ENCODE results near the gene CLRN1. TPM values are rescaled to one million over a fixed set of nuclear protein-coding genes. Genes with fewer than 3 reads are reported as not detected.

The CLRN1 gene
- total and polyA plus RNA-seq, 9 of the 15 experiments (the other 6 are each of a cell fraction or from before 2014, with no cell fraction given), result not detected

GRCh38 chr3:150876611-150877265, 95.8 kb downstream of the CLRN1 start:
- ATAC-seq (no peak), DNase-seq (ENCODE audit: extremely low read depth in 1 of 4, low spot score in 3 of 4) (no peak), FAIRE-seq (no peak)
- Histone ChIP-seq H3K27me3 (ENCODE audit: control insufficient read depth in 2 of 2, insufficient read depth in 2 of 2, low read length in 2 of 2) (peaks cover 4 to 12% of the 10 kb centered on the region in 2 experiments; a peak in 3 of 5 replicates), H3K4me3 (no peak overlapping the region), H3K79me2 (ENCODE audit: control insufficient read depth, insufficient read depth, low read length) (no peaks in the 10 kb centered on the region), H3K9me3 (replicated peaks; ENCODE audit: control insufficient read depth, insufficient read depth, low read depth, low read length) (no peaks in the 10 kb centered on the region), H3K36me3 (ENCODE audit: control insufficient read depth, insufficient read depth, low read length) (no peaks in the 10 kb centered on the region), H3K4me1 (replicated peaks in 1 of 2; ENCODE audit: control insufficient read depth in 2 of 2, insufficient read depth in 2 of 2, low read length in 2 of 2) (no peaks in the 10 kb centered on the region), H4K20me1 (replicated peaks; ENCODE audit: control insufficient read depth, insufficient read depth, low read length) (no peaks in the 10 kb centered on the region), H3K9ac (ENCODE audit: insufficient read depth in 1 of 2, low read depth in 2 of 2, low read length in 2 of 2) (no peak overlapping the region), H2AFZ (ENCODE audit: low read depth, low read length) (no peak overlapping the region), H3K27ac (ENCODE audit: extremely low read depth, low read depth, low read length) (no peak overlapping the region), H3K4me2 (ENCODE audit: insufficient read depth, low read length) (no peak overlapping the region), H3K9me1 (ENCODE audit: control insufficient read depth, insufficient read depth, low read length) (no peaks in the 10 kb centered on the region)
- intact Hi-C loops (cut with micrococcal nuclease) (no loop called here), in situ Hi-C loops (cut with MboI) (no loop called here)
- ChIA-PET CTCF (ENCODE audit: low intra/inter-chr PET ratio) (no interaction called here), POLR2A (no interaction called here)
- no TSS peak for BruUV-seq (replicated peaks)
- WGBS (ENCODE audit: insufficient coverage, low coverage, missing lambda C conversion rate), result under 1% methylated on average over 6 of the region's 6 CpGs
- TF ChIP-seq ELF2 (CRISPR knock-in tag; IDR thresholded peaks at IDR 0.05), result no peak
- TF ChIP-seq BRD4 (IDR thresholded peaks at IDR 0.05), result no peak
- TF ChIP-seq TSC22D4 (tag; IDR thresholded peaks at IDR 0.05), result no peak
- no peak for TF ChIP-seq NKRF (IDR thresholded peaks at IDR 0.05; ENCODE audit: borderline replicate concordance)
- TF ChIP-seq HNRNPLL (IDR thresholded peaks at IDR 0.05; ENCODE audit: low read depth, low read length, poor library complexity, severe bottlenecking), result no peak
- TF ChIP-seq KLF6 (CRISPR knock-in tag; IDR thresholded peaks at IDR 0.05; ENCODE audit: borderline replicate concordance), result no peak
- TF ChIP-seq CREB5 (CRISPR knock-in tag; IDR thresholded peaks at IDR 0.05), result no peak
- no peak for TF ChIP-seq TFAP4 (CRISPR knock-in tag; IDR thresholded peaks at IDR 0.05; ENCODE audit: borderline replicate concordance)
- TF ChIP-seq ARID2 (IDR thresholded peaks at IDR 0.05), result no peak
- TF ChIP-seq ZNF124 (CRISPR knock-in tag; IDR thresholded peaks at IDR 0.05), result no peak
- no peak for TF ChIP-seq ELF1 (tag; IDR thresholded peaks at IDR 0.05)

All from K562 (cell line).